Measurements from ENCODE around the gene TRMT2A.

TRMT2A gene

GRCh38 chr22:20148414-20148813, 31.4 kb upstream of the TRMT2A start:
- DNase-seq (ENCODE audit: low spot score): no peak

- DNase-seq (ENCODE audit: low spot score): no peak
These were observed 30.4 kb upstream of the TRMT2A start for GRCh38 chr22:20147237-20147988.

GRCh38 chr22:20146777-20147176, 29.8 kb upstream of the TRMT2A start:
- no peak for DNase-seq (ENCODE audit: low spot score)

GRCh38 chr22:20145832-20146223, 28.8 kb upstream of the TRMT2A start:
- DNase-seq (ENCODE audit: low spot score): no peak

GRCh38 chr22:20145206-20145831, 28.3 kb upstream of the TRMT2A start:
- DNase-seq (ENCODE audit: low spot score): no peak

- no peak for DNase-seq (ENCODE audit: low spot score)
These were observed 27.0 kb upstream of the TRMT2A start for GRCh38 chr22:20143883-20144665.

- DNase-seq (ENCODE audit: low spot score): no peak
These were observed 25.9 kb upstream of the TRMT2A start for GRCh38 chr22:20142711-20143621.

GRCh38 chr22:20141186-20142077, 24.4 kb upstream of the TRMT2A start:
- DNase-seq (ENCODE audit: low spot score): no peak

- DNase-seq (ENCODE audit: low spot score): no peak
These were observed 23.5 kb upstream of the TRMT2A start for GRCh38 chr22:20140521-20140964.

- no peak for DNase-seq (ENCODE audit: low spot score)
These were observed 23.1 kb upstream of the TRMT2A start for GRCh38 chr22:20140107-20140445.

- DNase-seq (ENCODE audit: low spot score): no peak
These were observed 22.5 kb upstream of the TRMT2A start for GRCh38 chr22:20139391-20140106.

GRCh38 chr22:20138868-20139267, 21.8 kb upstream of the TRMT2A start:
- DNase-seq (ENCODE audit: low spot score): no peak

- DNase-seq (ENCODE audit: low spot score): no peak
These were observed 21.4 kb upstream of the TRMT2A start for GRCh38 chr22:20138417-20138738.

GRCh38 chr22:20137671-20138416, 20.8 kb upstream of the TRMT2A start:
- no peak for DNase-seq (ENCODE audit: low spot score)

- no peak for DNase-seq (ENCODE audit: low spot score)
These were observed 20.1 kb upstream of the TRMT2A start for GRCh38 chr22:20137113-20137512.

GRCh38 chr22:20136603-20136873, 19.5 kb upstream of the TRMT2A start:
- DNase-seq (ENCODE audit: low spot score): no peak

- no peak for DNase-seq (ENCODE audit: low spot score)
These were observed 19.0 kb upstream of the TRMT2A start for GRCh38 chr22:20135806-20136602.

- no peak for DNase-seq (ENCODE audit: low spot score)
These were observed 18.2 kb upstream of the TRMT2A start for GRCh38 chr22:20135265-20135664.

- DNase-seq (ENCODE audit: low spot score): no peak
These were observed 17.0 kb upstream of the TRMT2A start for GRCh38 chr22:20133930-20134549.
